ENCODE data around the gene RPTOR.
"Not testable (repeated sequence)": the region's sequence is repeated elsewhere in the genome, so short reads cannot be mapped to it uniquely, and the experiment has no call there.

Gene RPTOR

DNA sequence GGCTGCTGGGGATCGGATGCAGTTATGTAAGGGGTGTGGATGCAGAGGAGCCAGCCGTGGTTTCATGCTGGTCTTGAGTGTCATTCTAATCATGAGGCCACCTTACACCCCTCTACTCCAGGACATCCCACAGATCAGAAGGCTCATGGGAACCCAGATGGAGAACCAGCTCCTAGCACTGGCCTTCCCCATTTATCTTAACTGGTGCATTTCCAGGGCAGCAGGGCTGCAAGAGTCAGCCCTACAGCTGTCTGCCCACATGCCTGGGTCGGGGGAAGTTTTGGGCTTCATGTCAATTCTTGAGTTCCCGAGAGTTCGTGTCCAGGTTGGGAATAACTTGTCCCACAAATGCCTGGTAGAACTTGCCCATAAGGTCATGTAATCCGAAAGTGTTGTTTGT is 29.1 kb downstream of the RPTOR start:
- DNase-seq (ENCODE audit: low read depth, low spot score): no peak
- no peaks in the 10 kb centered on the region for H3K4me1 ChIP-seq (ENCODE audit: control insufficient read depth, insufficient read depth, low read length)
- no peak overlapping the region for H3K4me3 ChIP-seq (ENCODE audit: low read length)
- H3K9me3 ChIP-seq (ENCODE audit: control insufficient read depth, insufficient read depth, low read length): no peaks in the 10 kb centered on the region
- no peak overlapping the region for H3K27ac ChIP-seq (ENCODE audit: low read length)
- no peaks in the 10 kb centered on the region for H3K36me3 ChIP-seq (ENCODE audit: control insufficient read depth, insufficient read depth, low read length)
- H3K27me3 ChIP-seq (ENCODE audit: control insufficient read depth, insufficient read depth, low read length): no peaks in the 10 kb centered on the region; the same call in 1 of the 2 replicates
- no CpG with 5 or more reads among the region's 6 CpGs for WGBS (ENCODE audit: insufficient coverage, insufficient read length)

DNA sequence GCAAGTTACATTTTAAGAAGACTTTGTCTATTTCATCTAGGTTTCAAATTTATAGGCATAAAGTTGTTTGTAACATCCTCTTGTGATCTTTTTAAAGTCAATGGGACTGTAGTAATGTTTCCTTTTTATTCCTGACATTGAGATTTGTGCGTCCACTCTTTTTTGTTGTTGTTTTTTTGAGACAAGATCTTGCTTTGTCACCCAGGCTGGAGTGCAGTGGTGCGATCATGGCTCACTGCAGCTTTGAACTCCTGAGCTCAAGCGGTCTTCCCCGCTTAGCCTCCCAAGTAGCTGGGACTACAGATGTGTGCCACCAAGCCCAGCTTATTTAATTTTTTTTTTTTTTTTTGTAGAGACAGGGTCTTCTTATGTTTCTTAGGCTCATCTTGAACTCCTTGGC is 29.9 kb downstream of the RPTOR start:
- Histone ChIP-seq H3K27ac (ENCODE audit: low read length) (no peak overlapping the region), H3K36me3 (ENCODE audit: control insufficient read depth, insufficient read depth, low read length) (no peaks in the 10 kb centered on the region), H3K4me1 (ENCODE audit: control insufficient read depth, insufficient read depth, low read length) (no peaks in the 10 kb centered on the region), H3K9me3 (ENCODE audit: control insufficient read depth, insufficient read depth, low read length) (no peaks in the 10 kb centered on the region), H3K27me3 (ENCODE audit: control insufficient read depth, insufficient read depth, low read length) (no peaks in the 10 kb centered on the region), H3K4me3 (ENCODE audit: low read length) (no peak overlapping the region)
- no peak for DNase-seq (ENCODE audit: low read depth, low spot score)
- WGBS (ENCODE audit: insufficient coverage, insufficient read length): no CpG with 5 or more reads among the region's 4 CpGs

DNA sequence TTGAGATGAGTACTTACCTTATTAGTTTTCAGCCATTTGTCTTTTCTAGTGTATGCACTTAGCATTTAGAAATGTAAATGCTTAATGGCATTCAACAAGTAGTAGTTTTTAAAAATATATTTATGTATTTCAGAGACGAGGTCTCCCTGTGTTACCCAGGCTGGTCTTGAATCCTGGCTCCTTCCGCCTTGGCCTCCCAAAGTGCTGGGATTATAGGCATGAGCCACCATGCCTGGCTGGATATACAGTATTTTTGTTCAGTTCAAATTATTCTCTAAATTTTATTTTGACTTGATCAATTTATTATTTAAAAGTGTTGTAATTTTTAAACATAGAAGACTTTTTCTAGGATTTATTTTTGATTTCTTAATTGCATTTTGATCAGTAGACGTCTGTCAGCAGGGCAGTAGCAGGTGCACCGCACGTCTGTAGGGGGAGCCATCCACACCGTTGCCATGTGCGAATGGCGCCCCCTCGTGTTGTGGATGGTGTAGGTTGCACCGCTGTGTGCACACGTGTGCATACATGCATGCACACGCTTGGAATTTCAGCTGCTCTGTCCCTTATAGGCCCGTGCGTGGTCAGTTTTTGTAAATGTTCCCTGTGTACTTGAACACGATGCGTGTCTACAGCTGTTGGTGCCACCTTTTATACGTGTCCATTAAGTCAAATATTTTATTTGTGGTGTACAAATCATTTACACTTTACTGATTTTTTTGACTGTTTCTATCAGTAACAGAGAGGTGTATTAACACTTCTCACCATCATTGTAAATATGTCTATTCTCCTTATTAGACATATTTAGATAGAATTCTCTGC is 30.6 kb downstream of the RPTOR start:
- DNase-seq (ENCODE audit: low read depth, low spot score): peak; percentile 58
- H3K4me1 ChIP-seq (ENCODE audit: control insufficient read depth, insufficient read depth, low read length): no peaks in the 10 kb centered on the region
- no peaks in the 10 kb centered on the region for H3K36me3 ChIP-seq (ENCODE audit: control insufficient read depth, insufficient read depth, low read length)
- H3K4me3 ChIP-seq (ENCODE audit: low read length): no peak overlapping the region
- H3K27ac ChIP-seq (ENCODE audit: low read length): no peak overlapping the region
- no peaks in the 10 kb centered on the region for H3K9me3 ChIP-seq (ENCODE audit: control insufficient read depth, insufficient read depth, low read length)
- no CpG with 5 or more reads among the region's 17 CpGs for WGBS (ENCODE audit: insufficient coverage, insufficient read length)
- no peaks in the 10 kb centered on the region for H3K27me3 ChIP-seq (ENCODE audit: control insufficient read depth, insufficient read depth, low read length)

DNA sequence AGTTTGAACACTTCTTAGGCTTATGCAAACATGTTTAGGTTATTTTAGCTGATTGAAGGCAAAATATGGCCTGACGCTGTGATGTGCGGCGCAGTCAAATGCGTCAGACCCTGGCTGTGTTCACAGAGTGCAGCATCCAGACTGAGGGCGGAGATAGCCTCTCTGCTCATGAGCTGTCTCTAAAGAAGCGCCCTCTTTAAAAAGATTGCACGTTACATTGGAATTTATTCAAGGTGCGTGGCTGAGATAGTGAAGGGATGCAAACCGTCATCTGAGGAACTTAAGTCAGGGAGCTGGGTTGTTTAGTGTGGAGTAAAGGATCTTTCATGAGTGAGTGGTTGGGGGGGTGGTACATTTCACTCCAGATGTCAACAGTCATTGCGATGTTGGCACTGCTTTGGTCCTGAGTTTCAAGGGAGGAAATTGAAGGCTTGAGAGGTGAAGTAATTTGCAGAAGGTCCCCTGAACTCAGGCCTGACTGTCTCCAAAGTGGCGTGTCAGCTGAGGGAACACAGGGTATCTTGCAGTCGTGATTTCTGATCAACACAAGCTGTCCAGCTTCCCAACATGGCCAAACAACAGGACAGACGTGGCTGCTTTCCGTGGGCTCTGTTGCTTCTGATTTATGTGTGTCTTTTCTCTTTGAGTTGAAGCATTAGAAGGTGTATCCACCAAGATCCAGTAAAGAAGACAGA is 33.4 kb downstream of the RPTOR start:
- no peaks in the 10 kb centered on the region for H3K9me3 ChIP-seq (ENCODE audit: control insufficient read depth, insufficient read depth, low read length)
- H3K27me3 ChIP-seq (ENCODE audit: control insufficient read depth, insufficient read depth, low read length): no peaks in the 10 kb centered on the region
- no peak for DNase-seq (ENCODE audit: low read depth, low spot score)
- no peaks in the 10 kb centered on the region for H3K4me1 ChIP-seq (ENCODE audit: control insufficient read depth, insufficient read depth, low read length)
- no peak overlapping the region for H3K4me3 ChIP-seq (ENCODE audit: low read length)
- H3K36me3 ChIP-seq (ENCODE audit: control insufficient read depth, insufficient read depth, low read length): no peaks in the 10 kb centered on the region
- WGBS (ENCODE audit: insufficient coverage, insufficient read length): no CpG with 5 or more reads among the region's 14 CpGs
- no peak overlapping the region for H3K27ac ChIP-seq (ENCODE audit: low read length)

DNA sequence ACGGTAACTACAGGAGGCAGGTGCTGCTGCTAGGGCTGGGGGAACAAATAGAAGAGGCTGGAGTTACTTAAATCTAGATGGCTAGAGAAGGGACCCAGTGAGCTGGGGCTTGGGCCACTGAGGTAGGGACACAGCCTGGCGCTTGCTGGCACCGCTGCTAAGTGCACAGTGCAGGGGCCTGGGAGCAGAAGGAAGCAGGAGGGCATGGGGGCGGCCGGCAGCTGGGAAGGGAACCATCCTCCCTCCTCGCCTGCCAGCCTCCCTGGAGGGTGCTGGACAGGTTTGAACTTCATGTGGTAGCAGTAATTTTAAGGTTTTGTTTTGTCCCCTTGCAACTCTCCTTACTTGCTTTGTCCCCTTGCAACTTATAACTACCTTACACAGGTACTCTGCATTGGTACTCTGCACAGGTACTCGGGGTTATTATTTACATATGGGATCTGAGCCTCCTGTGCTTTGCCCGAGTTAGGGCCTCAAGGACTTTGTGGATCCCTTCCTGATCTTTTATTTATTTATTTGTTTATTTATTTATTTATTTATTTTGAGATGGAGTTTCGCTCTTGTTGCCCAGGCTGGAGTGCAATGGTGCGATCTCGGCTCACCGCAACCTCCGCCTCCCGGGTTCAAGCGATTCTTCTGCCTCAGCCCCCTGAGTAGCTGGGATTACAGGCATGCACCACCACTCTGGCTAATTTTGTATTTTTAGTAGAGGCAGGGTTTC is 34.2 kb downstream of the RPTOR start:
- H3K9me3 ChIP-seq (ENCODE audit: control insufficient read depth, insufficient read depth, low read length); DNase-seq (ENCODE audit: low read depth, low spot score); H3K4me1 ChIP-seq (ENCODE audit: control insufficient read depth, insufficient read depth, low read length); H3K4me3 ChIP-seq (ENCODE audit: low read length); H3K27ac ChIP-seq (ENCODE audit: low read length); H3K27me3 ChIP-seq (ENCODE audit: control insufficient read depth, insufficient read depth, low read length); H3K36me3 ChIP-seq (ENCODE audit: control insufficient read depth, insufficient read depth, low read length): not testable (repeated sequence)
- no CpG with 5 or more reads among the region's 15 CpGs for WGBS (ENCODE audit: insufficient coverage, insufficient read length)

DNA sequence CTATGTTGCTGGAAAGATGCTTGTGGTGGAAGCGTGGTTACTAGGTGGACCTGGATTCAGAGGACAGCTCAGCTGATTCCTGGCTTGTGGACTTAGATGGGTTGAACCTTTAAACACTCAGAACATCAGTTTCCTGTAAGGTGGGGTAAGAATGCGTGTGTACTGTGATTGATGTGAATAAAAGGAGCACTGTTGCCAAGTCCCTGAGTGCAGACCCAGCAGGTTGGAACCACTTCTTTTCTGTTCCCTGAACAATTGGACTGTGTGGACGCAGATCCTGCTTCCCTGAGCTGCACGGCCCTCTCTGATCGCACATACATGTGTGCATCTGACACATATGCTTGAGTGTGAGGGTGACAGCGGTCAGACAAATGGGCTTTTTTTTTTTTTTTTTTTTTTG is 37.5 kb downstream of the RPTOR start:
- WGBS (ENCODE audit: insufficient coverage, insufficient read length): no CpG with 5 or more reads among the region's 6 CpGs
- Histone ChIP-seq H3K27ac (ENCODE audit: low read length) (no peak overlapping the region), H3K4me3 (ENCODE audit: low read length) (no peak overlapping the region), H3K36me3 (ENCODE audit: control insufficient read depth, insufficient read depth, low read length) (no peaks in the 10 kb centered on the region), H3K9me3 (ENCODE audit: control insufficient read depth, insufficient read depth, low read length) (no peaks in the 10 kb centered on the region), H3K27me3 (ENCODE audit: control insufficient read depth, insufficient read depth, low read length) (no peaks in the 10 kb centered on the region), H3K4me1 (ENCODE audit: control insufficient read depth, insufficient read depth, low read length) (no peaks in the 10 kb centered on the region)
- DNase-seq (ENCODE audit: low read depth, low spot score): no peak

DNA sequence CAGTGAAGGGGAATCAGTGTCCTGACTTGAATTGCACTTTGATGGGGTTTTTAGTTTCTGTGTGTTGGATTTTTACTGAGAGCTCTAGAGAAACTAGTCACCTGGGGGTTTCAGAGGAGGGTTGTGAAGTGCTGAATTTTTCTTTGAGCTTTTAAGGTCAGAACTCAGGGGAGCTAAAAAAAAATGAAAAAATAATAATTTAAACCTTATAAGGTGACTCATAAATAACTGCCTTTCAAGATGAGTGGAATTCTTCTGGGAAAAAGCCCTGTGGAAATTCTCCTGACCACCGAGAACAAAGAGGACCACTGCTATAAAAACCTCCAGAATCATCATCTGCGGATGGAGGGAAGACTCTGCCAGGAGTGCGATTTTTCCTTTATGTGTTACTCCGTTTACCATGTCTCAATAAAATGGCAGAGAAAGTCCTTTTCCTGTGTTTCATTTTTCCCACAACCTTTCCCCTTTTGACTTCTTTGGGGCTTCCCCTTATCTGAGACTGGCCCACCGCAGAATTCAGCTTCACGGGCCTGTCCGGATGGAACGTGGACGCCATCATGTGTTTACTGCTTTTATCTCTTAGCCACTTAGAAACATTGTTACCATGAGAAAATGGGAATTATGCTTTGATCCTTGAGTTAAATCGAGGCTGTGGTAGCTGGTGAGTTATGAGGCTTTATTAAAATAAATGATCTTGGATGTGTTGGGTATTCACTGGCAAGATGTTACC is 39.7 kb downstream of the RPTOR start:
- Histone ChIP-seq H3K27me3 (ENCODE audit: control insufficient read depth, insufficient read depth, low read length) (no peaks in the 10 kb centered on the region), H3K4me3 (ENCODE audit: low read length) (no peak overlapping the region), H3K27ac (ENCODE audit: low read length) (no peak overlapping the region), H3K9me3 (ENCODE audit: control insufficient read depth, insufficient read depth, low read length) (no peaks in the 10 kb centered on the region), H3K4me1 (ENCODE audit: control insufficient read depth, insufficient read depth, low read length) (no peaks in the 10 kb centered on the region), H3K36me3 (ENCODE audit: control insufficient read depth, insufficient read depth, low read length) (no peaks in the 10 kb centered on the region)
- WGBS (ENCODE audit: insufficient coverage, insufficient read length): no CpG with 5 or more reads among the region's 10 CpGs
- DNase-seq (ENCODE audit: low read depth, low spot score): no peak

DNA sequence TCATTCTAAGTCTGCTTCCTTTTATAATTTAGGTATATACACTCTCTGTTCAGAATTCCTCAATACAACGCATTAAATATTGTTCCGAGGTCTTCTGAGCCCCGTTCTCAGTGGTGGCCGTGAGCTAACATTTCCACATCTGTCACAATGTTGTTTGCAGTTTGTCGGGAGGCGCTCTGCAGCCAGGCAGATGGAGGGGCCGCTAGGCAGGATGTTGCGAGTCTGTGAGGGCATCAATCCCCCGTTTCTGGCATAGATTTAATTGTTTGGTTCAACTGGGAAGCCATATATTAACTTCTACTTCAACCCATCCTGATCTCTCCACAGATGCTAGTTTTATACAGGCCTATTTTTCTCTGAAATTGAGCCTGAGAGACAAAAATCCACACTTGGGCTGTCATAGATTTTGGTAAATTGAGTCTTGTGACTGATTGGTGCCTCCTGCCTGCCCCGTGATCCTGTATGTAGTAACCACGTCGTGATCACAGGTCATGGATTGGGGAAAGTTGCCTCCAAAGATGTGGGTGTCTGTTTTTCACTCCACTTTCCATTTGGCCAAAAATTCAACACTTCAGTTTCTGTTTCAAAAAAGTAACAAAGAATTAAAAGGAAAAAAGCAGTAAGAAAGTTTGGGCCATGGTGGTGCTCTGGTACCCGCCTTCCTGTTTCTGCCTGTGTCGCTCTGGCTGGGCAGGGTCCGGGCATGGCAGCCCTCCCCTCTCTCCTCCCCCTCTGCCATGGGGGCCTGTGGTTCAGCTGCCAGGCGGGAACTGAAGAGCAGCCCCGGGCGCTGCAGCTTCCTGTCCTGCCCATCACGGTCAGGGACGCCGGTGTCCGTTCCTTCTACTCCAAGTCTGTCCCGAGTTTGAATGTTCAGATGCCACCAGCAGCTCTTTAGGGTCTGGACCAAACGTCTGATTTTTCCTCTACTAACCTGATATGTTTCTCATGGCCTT is 41.5 kb downstream of the RPTOR start:
- Histone ChIP-seq H3K36me3 (ENCODE audit: control insufficient read depth, insufficient read depth, low read length) (no peaks in the 10 kb centered on the region), H3K27ac (ENCODE audit: low read length) (no peak overlapping the region), H3K27me3 (ENCODE audit: control insufficient read depth, insufficient read depth, low read length) (no peaks in the 10 kb centered on the region), H3K4me1 (ENCODE audit: control insufficient read depth, insufficient read depth, low read length) (no peaks in the 10 kb centered on the region), H3K4me3 (ENCODE audit: low read length) (no peak overlapping the region), H3K9me3 (ENCODE audit: control insufficient read depth, insufficient read depth, low read length) (no peaks in the 10 kb centered on the region)
- no CpG with 5 or more reads among the region's 24 CpGs for WGBS (ENCODE audit: insufficient coverage, insufficient read length)
- DNase-seq (ENCODE audit: low read depth, low spot score): no peak

DNA sequence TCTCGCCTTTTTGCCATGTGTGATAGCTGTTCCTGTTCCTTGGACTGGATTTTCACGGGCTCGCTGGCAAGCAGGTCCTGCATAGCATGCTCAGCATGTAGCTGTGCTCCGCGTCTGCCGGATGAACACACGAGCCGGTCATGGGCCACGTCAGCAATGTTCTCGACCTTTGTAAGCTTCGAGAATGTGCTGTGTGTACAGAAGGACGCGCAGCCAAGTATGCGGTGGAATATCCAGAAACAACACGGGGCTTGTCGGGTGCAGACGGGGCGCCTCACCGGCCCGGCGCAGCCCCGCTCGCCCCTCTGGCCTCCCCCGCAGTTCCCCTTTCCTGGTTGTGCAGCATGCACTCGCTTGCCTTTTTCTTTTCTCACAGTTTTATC is 42.2 kb downstream of the RPTOR start:
- Histone ChIP-seq H3K36me3 (ENCODE audit: control insufficient read depth, insufficient read depth, low read length) (no peaks in the 10 kb centered on the region), H3K9me3 (ENCODE audit: control insufficient read depth, insufficient read depth, low read length) (no peaks in the 10 kb centered on the region), H3K4me3 (ENCODE audit: low read length) (no peak overlapping the region), H3K27ac (ENCODE audit: low read length) (no peak overlapping the region), H3K27me3 (ENCODE audit: control insufficient read depth, insufficient read depth, low read length) (no peaks in the 10 kb centered on the region), H3K4me1 (ENCODE audit: control insufficient read depth, insufficient read depth, low read length) (no peaks in the 10 kb centered on the region)
- no peak for DNase-seq (ENCODE audit: low read depth, low spot score)
- WGBS (ENCODE audit: insufficient coverage, insufficient read length): no CpG with 5 or more reads among the region's 25 CpGs
